OCI-M2 (cell line): ENCODE measurements around the gene ABHD17C.
"Not testable (repeated sequence)": the region's sequence is repeated elsewhere in the genome, so short reads cannot be mapped to it uniquely, and the experiment has no call there.

ENCODE experiments used
- DNase-seq: peaks from one replicate; lab custom pipeline; 2025; ENCODE audit not compliant: unreplicated experiment; lab: John Stamatoyannopoulos, UW

ABHD17C gene

GRCh38 chr15:80695099-80695910 lies at the start of gene ABHD17C:
ABHD17C (plus strand) TSS chr15:80695310; CDS start chr15:80695430, 120 bp downstream.
- no peak for DNase-seq

GRCh38 chr15:80645494-80646065 lies 49.5 kb upstream of the ABHD17C start:
- DNase-seq, result no peak

- DNase-seq, result not testable (repeated sequence)
Measured at GRCh38 chr15:80647424-80647823, 47.7 kb upstream of the ABHD17C start.

- no peak for DNase-seq
Measured at GRCh38 chr15:80654299-80654698, 40.8 kb upstream of the ABHD17C start.

- DNase-seq, result no peak
Measured at GRCh38 chr15:80659375-80659774, 35.7 kb upstream of the ABHD17C start.

GRCh38 chr15:80660119-80660518 lies 35.0 kb upstream of the ABHD17C start:
- no peak for DNase-seq

GRCh38 chr15:80662129-80662528 lies 33.0 kb upstream of the ABHD17C start:
- no peak for DNase-seq

GRCh38 chr15:80662757-80663553 lies 32.2 kb upstream of the ABHD17C start:
- no peak for DNase-seq

GRCh38 chr15:80665151-80665550 lies 30.0 kb upstream of the ABHD17C start:
- DNase-seq, result no peak

- no peak for DNase-seq
Measured at GRCh38 chr15:80667936-80668335, 27.2 kb upstream of the ABHD17C start.

GRCh38 chr15:80668546-80669236 lies 26.4 kb upstream of the ABHD17C start:
- DNase-seq, result no peak

GRCh38 chr15:80669663-80670273 lies 25.3 kb upstream of the ABHD17C start:
- DNase-seq, result no peak

- DNase-seq, result no peak
Measured at GRCh38 chr15:80673561-80674244, 21.4 kb upstream of the ABHD17C start.

GRCh38 chr15:80674245-80674614 lies 20.9 kb upstream of the ABHD17C start:
- DNase-seq, result no peak

GRCh38 chr15:80677041-80677440 lies 18.1 kb upstream of the ABHD17C start:
- no peak for DNase-seq

GRCh38 chr15:80679167-80679803 lies 15.8 kb upstream of the ABHD17C start:
- DNase-seq, result no peak

GRCh38 chr15:80679804-80680175 lies 15.3 kb upstream of the ABHD17C start:
- no peak for DNase-seq

- DNase-seq, result no peak
Measured at GRCh38 chr15:80682201-80682600, 12.9 kb upstream of the ABHD17C start.

- no peak for DNase-seq
Measured at GRCh38 chr15:80684697-80685096, 10.4 kb upstream of the ABHD17C start.

GRCh38 chr15:80685628-80686027 lies 9.5 kb upstream of the ABHD17C start:
- no peak for DNase-seq
